Kidney capillary endothelial cell (primary cell): ENCODE results near the gene HDGFL3.
"Not testable (repeated sequence)": the region's sequence is repeated elsewhere in the genome, so short reads cannot be mapped to it uniquely, and the experiment has no call there.

ENCODE experiments used
- DNase-seq: peaks from one replicate; pipeline ENCODE4 v3.0.0-alpha.2; 2018; ENCODE audit warnings: low spot score

HDGFL3 gene

GRCh38 chr15:83193721-83194120, 13.9 kb downstream of the HDGFL3 start:
- no peak for DNase-seq

- no peak for DNase-seq
Measured at GRCh38 chr15:83192742-83193141, 14.9 kb downstream of the HDGFL3 start.

GRCh38 chr15:83190450-83190849, 17.2 kb downstream of the HDGFL3 start:
- no peak for DNase-seq

- no peak for DNase-seq
Measured at GRCh38 chr15:83185561-83185960, 22.1 kb downstream of the HDGFL3 start.

- DNase-seq: no peak
Measured at GRCh38 chr15:83178869-83179325, 28.7 kb downstream of the HDGFL3 start.

GRCh38 chr15:83178390-83178789, 29.2 kb downstream of the HDGFL3 start:
- DNase-seq: no peak

- no peak for DNase-seq
Measured at GRCh38 chr15:83174891-83175290, 32.7 kb downstream of the HDGFL3 start.

- DNase-seq: no peak
Measured at GRCh38 chr15:83170474-83171165, 37.0 kb downstream of the HDGFL3 start.

GRCh38 chr15:83169576-83169975, 38.0 kb downstream of the HDGFL3 start:
- DNase-seq: not testable (repeated sequence)

GRCh38 chr15:83166830-83167229, 40.8 kb downstream of the HDGFL3 start:
- DNase-seq: no peak

GRCh38 chr15:83166218-83166617, 41.4 kb downstream of the HDGFL3 start:
- DNase-seq: no peak

- no peak for DNase-seq
Measured at GRCh38 chr15:83164771-83165404, 42.7 kb downstream of the HDGFL3 start.

GRCh38 chr15:83164111-83164770, 43.4 kb downstream of the HDGFL3 start:
- DNase-seq: peak; percentile 92

- peak; percentile 27 for DNase-seq
Measured at GRCh38 chr15:83163032-83163431, 44.6 kb downstream of the HDGFL3 start.

GRCh38 chr15:83160741-83161140, 46.9 kb downstream of the HDGFL3 start:
- no peak for DNase-seq

GRCh38 chr15:83158393-83158792, 49.2 kb downstream of the HDGFL3 start:
- DNase-seq: no peak

- DNase-seq: no peak
Measured at GRCh38 chr15:83155942-83156341, 51.7 kb downstream of the HDGFL3 start.

- DNase-seq: no peak
Measured at GRCh38 chr15:83153288-83153687, 54.3 kb downstream of the HDGFL3 start.

GRCh38 chr15:83144771-83145170, 62.9 kb downstream of the HDGFL3 start:
- DNase-seq: no peak

- not testable (repeated sequence) for DNase-seq
Measured at GRCh38 chr15:83142151-83142550, 65.5 kb downstream of the HDGFL3 start.

- no peak for DNase-seq
Measured at GRCh38 chr15:83132861-83133523, 74.6 kb downstream of the HDGFL3 start.

- no peak for DNase-seq
Measured at GRCh38 chr15:83129791-83130190, 77.8 kb downstream of the HDGFL3 start.
